Superior temporal gyrus (tissue), 1 donor: ENCODE data around the gene ZNF502.
"Not testable (repeated sequence)": the region's sequence is repeated elsewhere in the genome, so short reads cannot be mapped to it uniquely, and the experiment has no call there.

Experiments used
- DNase-seq: peaks from one replicate; pipeline ENCODE4 v3.0.0-alpha.2; 2016; ENCODE audit errors: extremely low spot score

ZNF502 gene

DNA sequence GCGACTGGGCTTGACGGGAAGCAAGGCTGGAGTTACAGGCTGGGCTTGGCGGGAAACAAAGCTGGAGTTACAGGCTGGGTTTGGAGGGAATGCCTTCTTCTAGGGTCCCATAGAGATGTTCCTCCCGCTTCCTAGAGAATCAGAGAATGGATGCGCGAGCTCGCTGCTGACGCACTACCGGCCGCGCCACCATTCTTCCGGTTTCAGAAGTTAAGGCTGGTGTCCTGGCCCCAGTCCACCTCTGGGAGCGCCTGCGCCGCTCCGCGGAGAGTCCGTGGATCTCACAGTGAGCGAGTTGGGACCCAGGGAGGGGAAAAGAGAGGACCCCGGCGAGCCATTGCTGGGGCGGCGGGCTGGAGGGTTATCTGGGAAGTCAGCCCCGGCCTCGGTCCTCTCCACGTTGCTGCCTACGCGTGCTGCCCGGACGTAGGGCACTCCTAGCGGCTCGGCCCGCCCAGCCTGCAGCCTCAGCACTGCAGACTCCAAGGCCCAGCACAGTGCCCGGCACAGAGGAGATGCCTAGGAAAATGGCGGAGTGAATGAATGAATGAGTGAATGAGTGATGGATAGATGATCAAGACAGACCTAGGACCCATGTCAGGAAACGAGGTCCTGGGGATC is at the start of gene ZNF502:
TSS of gene ZNF502 (plus strand) at position 206 of the 621 bp plus-strand sequence. CDS start 7,602 bp downstream, outside the sequence.
- peak; percentile 91 for DNase-seq

DNA sequence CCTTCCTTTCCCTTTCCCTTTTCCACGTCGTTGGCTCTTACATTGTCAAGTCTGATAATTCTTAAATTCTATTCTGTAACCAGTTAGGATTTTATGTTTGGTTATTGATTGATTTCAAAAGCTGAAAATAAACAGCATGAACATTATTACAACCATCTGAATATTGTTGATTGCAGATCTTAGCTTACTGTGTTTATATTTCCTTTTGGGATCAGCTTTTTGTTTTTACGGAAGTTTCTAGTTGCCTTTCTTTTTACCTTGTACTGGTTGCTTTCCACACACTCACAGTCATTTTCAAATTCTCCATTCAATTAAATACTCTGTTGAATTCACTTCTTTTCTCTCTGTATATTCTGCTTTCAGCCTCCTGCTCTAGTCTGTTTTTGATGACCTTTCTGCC is 47.3 kb upstream of the ZNF502 start:
- no peak for DNase-seq

- DNase-seq = no peak
Observed at GRCh38 chr3:44666346-44666745, 46.1 kb upstream of the ZNF502 start.

GRCh38 chr3:44669760-44670159 is 42.7 kb upstream of the ZNF502 start:
- DNase-seq = no peak

DNA sequence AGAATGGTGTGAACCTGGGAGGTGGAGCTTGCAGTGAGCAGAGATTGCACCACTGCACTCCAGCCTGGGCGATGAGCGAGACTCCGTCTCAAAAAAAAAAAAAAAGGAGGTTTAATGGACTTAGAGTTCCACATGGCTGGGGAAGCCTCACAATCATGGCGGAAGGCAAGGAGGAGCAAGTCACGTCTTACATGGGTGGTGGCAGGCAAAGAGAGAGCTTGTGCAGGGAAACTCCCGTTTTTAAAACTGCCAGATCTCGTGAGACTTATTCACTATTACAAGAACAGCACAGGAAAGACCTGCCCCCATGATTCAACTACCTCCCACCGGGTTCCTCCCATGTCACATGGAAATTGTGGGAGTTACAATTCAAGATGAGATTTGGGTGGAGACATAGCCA is 39.0 kb upstream of the ZNF502 start:
- DNase-seq = not testable (repeated sequence)

DNA sequence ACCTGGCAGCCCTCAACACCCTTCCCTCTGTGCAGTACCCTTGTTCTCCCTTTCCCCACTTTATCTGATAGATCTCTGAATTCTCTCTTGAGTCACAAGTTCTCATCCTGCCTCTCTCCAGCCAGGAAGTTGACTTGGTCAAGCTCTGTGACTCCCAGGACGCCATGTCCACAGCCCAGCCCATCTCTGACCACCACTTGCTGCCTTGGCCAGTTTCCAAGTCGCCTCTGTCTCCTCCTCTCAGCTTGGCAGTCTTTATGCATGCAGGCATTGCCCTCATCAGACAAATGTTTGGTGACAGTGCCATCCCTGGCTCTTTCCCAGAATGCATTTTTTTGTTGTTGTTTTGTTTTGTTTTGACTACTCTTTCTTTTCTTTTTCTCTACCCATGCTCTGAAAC is 38.2 kb upstream of the ZNF502 start:
- DNase-seq = no peak

GRCh38 chr3:44678480-44679116 is 33.9 kb upstream of the ZNF502 start:
- DNase-seq = no peak

DNA sequence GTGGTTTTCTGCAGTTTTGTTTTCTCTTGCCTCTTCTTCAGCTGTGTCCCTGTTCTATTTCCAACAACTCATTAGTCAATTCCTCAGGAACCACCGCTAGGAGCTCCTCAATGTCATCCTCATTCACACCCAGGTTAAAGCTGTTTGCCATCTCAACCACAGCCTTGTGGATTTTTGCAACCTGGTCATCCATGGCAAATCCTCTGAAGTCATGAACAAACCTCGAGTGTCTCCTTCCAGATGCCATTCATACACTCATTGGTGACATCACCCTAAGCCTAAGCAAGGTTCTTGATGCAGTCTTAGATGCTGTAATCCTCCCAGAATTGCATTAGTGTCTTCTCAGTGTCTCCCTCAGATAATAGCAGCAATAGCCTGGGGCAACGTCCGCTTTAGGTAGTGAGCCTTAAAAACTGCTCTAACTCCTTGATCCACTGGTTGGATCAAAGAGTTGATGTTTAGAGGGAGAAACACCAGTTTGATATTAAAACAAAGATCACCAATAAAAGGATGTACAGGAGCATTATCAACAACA is 31.5 kb upstream of the ZNF502 start:
- DNase-seq = no peak

GRCh38 chr3:44682182-44682896 is 30.1 kb upstream of the ZNF502 start:
- DNase-seq = no peak

GRCh38 chr3:44685128-44685800 is 27.2 kb upstream of the ZNF502 start:
- DNase-seq = peak; percentile 64

DNA sequence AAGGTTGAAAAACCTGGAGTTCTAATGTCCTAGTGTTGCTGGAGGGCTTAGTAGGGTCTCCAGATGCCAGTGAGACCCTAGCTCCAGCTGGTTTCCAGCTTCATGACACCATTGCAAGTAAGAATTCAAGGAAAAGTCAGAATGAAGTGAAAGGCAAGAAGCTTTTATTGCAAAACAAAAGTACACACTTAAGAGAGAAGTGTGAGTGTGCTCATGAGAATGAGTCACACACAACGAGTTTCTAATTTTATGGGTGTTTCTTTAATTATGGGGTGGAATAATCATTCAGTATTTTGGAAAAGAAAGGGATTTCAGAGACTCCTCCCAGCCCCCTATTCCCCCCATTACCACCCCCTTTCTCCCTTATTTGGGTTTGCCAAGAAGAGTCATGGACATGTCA is 24.6 kb upstream of the ZNF502 start:
- no peak for DNase-seq

DNA sequence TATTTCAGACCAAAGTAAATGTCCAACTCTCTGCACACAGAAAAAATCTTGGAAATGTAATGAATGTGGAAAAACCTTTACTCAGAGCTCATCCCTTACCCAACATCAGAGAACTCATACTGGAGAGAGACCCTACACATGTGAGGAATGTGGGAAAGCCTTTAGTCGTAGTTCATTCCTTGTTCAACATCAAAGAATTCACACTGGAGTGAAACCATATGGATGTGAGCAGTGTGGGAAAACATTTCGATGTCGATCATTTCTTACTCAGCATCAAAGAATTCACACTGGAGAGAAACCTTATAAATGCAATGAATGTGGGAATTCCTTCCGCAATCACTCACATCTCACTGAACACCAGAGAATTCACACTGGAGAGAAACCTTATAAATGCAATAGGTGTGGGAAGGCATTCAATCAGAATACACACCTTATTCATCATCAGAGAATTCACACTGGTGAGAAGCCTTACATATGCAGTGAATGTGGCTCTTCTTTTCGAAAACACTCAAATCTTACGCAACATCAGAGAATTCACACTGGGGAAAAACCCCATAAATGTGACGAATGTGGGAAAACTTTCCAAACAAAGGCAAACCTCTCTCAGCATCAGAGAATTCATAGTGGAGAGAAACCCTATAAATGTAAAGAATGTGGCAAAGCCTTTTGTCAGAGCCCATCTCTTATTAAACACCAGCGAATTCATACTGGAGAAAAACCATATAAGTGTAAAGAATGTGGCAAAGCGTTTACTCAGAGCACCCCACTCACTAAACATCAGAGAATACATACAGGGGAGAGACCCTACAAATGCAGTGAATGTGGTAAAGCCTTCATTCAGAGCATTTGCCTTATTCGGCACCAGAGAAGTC is 9.0 kb downstream of the ZNF502 start:
- DNase-seq = no peak

DNA sequence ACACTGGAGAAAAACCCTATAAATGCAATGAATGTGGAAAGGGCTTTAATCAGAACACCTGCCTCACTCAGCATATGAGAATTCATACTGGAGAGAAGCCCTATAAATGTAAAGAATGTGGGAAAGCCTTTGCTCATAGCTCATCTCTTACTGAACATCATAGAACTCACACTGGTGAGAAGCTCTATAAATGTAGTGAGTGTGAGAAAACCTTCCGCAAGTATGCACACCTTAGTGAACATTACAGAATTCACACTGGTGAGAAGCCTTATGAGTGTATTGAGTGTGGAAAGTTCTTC is 9.6 kb downstream of the ZNF502 start:
- no peak for DNase-seq

DNA sequence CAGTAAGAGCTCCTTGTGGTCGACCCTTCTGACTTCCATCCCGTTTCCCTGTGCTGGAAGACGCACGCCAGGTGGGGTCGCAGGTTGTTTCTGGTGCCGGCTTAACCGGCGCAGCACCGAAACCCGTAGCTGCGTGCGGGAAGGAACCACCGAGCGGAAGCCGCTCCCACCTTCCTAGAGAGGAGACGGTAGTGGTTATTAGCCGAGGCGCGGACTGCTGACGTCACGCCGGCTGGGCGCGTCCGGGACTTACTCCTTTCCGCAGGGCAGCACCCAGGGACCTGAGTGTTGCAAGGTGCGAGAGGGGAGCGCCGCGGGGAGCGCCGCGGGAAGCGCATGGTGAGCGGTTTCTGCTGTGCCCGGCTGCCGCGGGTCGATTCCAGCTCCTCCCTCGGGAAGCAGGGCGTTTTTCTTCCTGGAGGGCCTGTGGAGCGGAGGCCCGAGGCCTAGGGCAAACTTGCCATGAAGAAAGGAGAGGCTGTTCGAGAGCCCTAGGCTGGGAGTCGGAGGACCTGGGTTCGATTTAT is 17.0 kb downstream of the ZNF502 start, which contains the start of gene ZNF501:
TSS of gene ZNF501 (plus strand) at position 252 of the 527 bp plus-strand sequence. CDS start 4,787 bp downstream, outside the sequence.
- peak; percentile 89 for DNase-seq

- DNase-seq = no peak
Observed at GRCh38 chr3:44734646-44735168, 22.2 kb downstream of the ZNF502 start.

DNA sequence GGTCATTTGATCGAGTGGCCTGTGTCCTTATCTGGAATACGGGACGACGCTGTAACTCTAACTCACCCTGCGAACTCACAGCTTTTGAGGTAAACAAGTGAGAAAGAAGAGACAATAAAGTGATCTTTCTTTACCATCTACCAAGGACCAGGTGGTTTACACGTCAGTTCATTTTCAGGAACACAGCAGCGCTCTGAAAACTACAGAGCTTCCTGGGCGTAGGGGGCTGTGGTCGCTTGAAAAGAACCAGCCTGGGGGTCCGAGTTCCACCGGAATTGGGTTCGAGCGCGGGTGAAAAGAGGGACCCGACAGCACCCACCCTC is 48.6 kb downstream of the ZNF502 start:
- DNase-seq = no peak

GRCh38 chr3:44761424-44762169 is 49.1 kb downstream of the ZNF502 start, which contains the start of the genes KIAA1143 and KIF15:
Gene KIAA1143 (minus strand): TSS chr3:44761619. CDS start chr3:44761602, 17 bp downstream.
Gene KIF15 (plus strand): TSS chr3:44761794. CDS start chr3:44761866, 72 bp downstream.
- DNase-seq = peak; percentile 98

DNA sequence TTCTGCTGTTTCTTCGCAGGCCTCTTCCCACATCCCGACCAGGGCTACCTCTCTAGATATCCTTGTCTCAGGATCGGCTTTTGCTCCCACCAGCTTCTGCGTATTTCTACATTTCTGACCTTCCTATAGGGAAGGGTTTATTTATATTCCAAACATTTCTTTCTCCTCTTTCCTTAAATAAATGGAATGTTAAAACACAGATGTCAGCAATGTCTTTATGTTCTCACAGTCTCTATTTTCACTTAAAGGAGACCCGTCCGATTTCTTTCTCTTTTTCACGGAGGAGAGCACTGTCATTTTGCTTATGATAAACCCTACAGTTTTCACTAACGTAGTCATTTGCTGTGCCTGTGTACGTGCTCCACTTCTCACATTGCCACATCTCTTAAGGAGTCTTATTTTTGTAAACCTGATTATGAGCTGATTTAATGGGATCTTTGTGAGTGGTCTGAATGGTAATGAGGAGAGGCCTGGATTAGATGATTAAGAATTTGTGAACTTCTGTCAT is 49.8 kb downstream of the ZNF502 start:
- no peak for DNase-seq

DNA sequence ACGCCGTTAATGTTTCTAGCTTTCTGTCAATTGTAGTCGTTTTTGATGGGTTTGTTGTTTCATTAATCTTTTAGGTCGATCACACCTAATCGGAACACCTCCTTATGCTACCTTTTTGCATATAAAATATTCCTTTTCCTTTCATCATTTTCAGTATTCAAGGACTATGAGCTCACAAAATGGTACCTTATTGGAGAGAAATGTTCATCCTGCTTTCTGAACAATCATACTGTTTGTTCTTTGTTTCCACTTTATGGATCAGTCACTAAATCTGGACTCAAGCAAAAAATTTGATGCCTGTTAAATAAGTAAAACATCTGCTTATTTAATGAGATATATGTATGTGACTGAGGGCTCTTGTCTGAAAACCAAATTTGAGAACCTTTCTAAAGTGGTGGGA is 50.2 kb downstream of the ZNF502 start:
- DNase-seq = no peak

DNA sequence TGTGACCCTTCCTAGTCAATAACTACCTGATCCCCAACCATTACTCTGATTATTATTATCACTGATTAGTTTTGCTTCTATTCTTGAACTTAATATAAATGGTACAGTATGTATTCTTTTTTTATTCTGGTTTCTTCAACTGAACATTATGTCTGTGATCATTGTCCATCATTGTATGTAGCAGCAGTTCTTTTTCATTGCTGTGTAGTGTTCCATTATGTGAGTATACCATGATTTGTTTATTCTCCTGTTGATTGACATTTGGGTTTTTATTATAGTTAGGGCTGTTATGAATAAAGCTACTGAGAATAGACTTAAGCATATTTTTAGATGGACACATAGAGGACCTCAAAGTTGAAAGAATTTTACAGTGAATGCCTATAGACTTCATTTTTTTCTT is 51.8 kb downstream of the ZNF502 start:
- DNase-seq = no peak
